HG03439 (cell line): ENCODE results near the gene TMEM131L.
"Not testable (repeated sequence)": the region's sequence is repeated elsewhere in the genome, so short reads cannot be mapped to it uniquely, and the experiment has no call there.

Experiments used
- ATAC-seq: cut with Tn5 transposase; IDR thresholded peaks from one replicate; pipeline ENCODE4 v1.9.1; 2021; ENCODE audit warnings: mild to moderate bottlenecking, moderate library complexity; ENCODE audit not compliant: unreplicated experiment

TMEM131L gene

DNA sequence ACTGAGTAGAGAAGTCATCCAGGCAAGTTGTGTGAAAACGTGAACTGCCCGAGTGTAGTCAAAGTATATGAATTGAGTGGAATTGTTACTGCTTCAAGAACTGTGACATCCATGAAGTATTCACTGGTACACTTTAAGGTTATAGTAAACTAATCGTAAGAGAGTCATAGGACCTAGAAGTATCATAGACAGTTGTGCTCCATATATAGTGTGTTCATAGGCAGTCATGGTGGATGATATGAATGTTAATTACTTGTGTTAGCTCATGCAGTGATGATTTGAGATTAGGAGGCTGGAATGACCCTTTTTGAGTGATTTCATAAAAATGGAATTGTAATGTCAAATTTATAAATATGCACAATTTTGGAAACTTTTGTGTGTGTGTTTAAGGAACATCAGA lies 136.6 kb downstream of the TMEM131L start:
- no peak for ATAC-seq

DNA sequence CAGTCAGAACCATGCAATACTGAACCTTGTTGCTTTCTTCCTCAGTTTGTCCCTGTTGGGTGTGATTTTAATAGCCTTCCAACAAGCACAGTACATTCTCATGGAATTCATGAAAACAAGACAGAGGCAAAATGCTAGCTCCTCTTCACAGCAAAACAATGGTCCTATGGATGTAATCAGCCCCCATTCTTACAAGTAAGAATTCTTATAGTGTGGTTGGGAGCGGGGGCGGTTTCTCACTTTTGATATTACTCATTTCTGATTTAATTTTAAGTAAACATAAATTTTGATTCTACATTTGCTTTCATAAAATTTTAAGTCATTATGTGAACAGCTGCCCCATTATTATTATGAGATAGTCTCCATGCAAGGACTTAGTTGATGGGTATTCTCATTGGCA lies 137.1 kb downstream of the TMEM131L start:
- no peak for ATAC-seq

DNA sequence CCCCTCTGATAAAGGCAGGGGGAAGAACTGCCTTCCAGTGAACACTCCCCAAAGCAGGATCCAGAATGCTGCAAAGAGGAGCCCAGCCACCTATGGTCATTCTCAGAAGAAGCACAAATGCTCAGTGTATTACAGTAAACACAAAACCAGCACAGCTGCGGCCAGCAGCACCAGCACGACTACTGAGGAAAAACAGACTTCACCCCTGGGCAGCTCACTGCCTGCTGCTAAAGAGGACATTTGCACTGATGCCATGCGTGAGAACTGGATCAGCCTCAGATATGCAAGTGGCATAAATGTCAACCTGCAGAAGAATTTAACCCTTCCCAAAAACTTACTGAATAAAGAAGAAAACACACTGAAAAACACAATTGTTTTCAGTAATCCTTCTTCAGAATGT lies 137.7 kb downstream of the TMEM131L start:
- ATAC-seq = no peak

- ATAC-seq = not testable (repeated sequence)
Observed at GRCh38 chr4:153609070-153609469, 142.9 kb downstream of the TMEM131L start.

GRCh38 chr4:153610623-153611376 lies 144.6 kb downstream of the TMEM131L start:
- ATAC-seq = no peak

- ATAC-seq = no peak
Observed at GRCh38 chr4:153611679-153612078, 145.5 kb downstream of the TMEM131L start.

DNA sequence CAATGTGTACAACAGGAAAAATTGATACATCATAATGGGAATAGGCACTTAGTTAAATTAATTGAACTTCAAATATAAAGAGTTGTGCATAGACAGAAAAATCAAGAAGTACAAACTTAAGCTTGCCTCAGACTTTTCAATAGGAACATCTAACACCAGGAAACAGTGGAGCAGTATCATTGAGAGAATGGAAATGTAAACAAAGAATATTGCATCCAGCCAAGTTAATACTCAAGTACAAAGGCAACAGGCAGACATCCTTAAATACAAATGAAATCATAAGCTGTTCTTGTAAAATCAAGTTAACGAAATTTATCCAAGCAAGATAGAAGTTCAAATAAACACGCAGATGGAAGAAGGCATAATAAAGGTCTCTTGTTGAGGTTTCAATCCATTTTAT lies 146.7 kb downstream of the TMEM131L start:
- ATAC-seq = no peak

DNA sequence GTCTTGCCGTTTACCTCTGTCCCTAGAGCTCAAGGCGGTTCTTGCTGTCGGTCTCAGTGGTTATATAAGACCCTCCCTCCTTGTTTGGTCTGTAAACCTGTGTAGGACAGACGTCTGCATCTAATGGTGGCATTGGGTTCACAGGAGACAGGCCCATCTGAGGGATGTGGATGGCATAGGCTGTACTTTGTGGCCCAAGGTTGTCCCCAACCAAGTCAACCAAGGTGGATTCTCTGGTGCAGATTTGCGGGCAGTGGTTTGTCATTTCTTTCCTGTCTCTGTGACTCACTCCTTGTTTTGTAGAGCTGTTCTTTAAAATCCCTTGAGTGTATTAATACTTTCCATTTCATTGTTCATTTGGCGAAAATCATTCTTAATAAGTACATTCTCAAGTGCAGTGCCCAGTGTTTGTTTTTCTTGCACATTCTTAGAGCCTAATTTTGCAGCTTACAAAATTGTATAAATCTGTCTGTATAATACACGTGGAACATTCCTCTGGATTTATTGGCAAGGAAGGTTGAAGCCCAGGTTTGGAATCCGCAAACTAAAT lies 149.9 kb downstream of the TMEM131L start:
- no peak for ATAC-seq

GRCh38 chr4:153618833-153619232 lies 152.7 kb downstream of the TMEM131L start:
- no peak for ATAC-seq

DNA sequence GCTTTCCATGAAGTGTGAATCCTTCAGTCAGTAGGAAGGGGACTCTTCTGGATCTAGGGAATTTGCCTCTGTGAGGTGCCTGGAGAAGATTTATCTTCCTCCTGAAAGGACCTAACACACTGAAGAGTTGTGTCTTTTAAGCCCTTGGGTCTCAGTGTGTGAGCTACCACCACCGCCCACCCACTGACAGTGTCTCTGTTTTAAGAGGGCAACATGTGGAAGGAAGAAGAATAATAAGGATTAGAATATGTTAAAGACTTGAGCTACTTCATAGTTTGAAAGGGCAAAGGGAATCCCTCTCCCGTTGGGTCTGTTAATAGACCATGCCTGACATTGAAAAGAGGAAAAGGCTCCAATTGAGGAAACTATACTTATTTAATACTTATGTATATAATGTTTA lies 153.7 kb downstream of the TMEM131L start:
- ATAC-seq = no peak

GRCh38 chr4:153620352-153620751 lies 154.2 kb downstream of the TMEM131L start:
- no peak for ATAC-seq

- ATAC-seq = no peak
Observed at GRCh38 chr4:153622093-153622492, 155.9 kb downstream of the TMEM131L start.

- no peak for ATAC-seq
Observed at GRCh38 chr4:153622778-153623240, 156.6 kb downstream of the TMEM131L start.

DNA sequence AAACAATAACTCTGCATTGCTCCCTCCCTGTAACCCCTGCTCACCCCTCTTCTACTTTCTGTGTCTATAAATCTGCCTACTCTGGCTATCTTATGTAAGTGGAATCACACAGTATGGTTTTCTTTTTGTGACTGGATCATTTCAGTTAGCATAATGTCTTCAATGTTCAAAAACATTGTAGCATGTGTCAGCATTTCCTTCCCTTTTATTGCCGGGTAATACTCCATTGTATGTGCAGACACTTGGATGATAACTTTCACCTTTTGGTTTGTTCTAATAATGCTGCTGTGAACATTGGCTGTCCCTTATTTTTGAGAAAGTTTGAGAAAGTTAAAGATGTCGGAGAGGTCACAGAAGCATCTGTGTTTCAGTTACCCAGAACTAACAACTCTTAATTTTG lies 157.3 kb downstream of the TMEM131L start:
- no peak for ATAC-seq

GRCh38 chr4:153628796-153629315 lies 162.7 kb downstream of the TMEM131L start:
- no peak for ATAC-seq

GRCh38 chr4:153629776-153630175 lies 163.6 kb downstream of the TMEM131L start:
- ATAC-seq = no peak

DNA sequence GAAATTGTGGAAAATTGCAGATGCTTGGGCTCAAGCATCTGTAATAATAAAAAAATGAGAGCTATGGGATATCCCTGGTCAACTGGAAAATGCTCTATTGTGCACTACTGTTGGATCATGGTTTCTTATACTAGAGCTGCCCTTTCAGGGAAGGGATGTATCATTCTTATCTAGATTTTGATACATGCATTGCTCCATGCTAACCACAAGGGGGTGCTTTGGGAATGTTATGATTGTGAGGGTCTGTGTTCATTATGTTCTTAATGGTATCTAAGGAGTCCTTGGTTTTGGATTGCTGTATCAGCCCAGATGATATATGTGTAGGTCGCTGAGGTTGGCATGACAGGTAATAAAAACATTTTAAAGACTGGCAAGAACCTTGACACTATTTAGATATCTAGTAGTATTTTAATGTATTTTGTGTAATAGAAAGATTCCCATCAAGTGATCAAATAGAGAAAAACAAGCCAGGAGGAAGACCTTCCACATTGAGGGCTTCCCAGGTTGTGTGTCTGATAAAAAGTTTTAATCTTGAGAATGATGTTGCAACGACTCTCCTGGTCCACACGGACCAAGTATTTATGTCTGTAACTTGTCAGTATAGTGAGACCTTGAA lies 168.7 kb downstream of the TMEM131L start:
- no peak for ATAC-seq

GRCh38 chr4:153635846-153636245 lies 169.7 kb downstream of the TMEM131L start:
- ATAC-seq = no peak

DNA sequence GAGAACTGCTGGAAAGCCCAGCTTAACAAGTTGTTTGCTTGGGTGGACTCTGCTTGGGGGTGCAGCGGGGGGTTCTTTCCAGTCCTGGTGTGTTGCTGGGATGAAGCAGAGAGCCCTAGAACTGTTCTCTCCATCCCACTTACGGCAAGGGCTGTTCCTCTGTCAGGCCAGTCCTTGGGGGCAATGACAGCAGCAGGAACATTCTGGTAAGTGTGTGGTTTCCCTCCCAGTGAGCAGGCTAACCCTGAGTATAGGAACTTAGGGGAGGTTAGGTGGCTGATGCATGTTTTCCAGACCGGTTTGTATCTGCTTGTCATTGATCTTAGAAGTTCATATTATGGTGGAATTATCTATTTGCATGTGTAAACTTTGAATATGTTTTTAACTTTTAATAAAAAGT lies 171.0 kb downstream of the TMEM131L start:
- no peak for ATAC-seq

- no peak for ATAC-seq
Observed at GRCh38 chr4:153638011-153638410, 171.9 kb downstream of the TMEM131L start.

DNA sequence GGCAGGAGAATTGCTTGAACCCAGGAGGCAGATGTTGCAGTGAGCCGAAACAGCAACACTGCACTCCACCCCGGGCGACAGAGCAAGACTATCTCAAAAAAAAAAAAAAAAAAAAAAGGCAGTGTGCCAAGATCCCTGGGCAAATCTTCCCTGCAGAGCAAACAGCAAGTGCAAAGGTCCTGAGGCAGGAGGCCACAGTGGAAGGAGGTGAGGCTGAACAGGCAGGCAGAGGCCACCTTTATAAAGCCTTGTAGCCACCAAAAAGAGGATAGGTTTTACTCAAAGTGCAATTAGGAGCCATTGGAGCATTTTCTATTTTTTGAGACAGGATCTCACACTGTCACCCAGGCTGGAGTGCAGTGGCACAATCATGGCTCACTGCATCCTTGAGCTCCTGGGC lies 172.8 kb downstream of the TMEM131L start:
- ATAC-seq = no peak
